ENCODE measurements around the gene HOXC10.

Gene HOXC10

DNA sequence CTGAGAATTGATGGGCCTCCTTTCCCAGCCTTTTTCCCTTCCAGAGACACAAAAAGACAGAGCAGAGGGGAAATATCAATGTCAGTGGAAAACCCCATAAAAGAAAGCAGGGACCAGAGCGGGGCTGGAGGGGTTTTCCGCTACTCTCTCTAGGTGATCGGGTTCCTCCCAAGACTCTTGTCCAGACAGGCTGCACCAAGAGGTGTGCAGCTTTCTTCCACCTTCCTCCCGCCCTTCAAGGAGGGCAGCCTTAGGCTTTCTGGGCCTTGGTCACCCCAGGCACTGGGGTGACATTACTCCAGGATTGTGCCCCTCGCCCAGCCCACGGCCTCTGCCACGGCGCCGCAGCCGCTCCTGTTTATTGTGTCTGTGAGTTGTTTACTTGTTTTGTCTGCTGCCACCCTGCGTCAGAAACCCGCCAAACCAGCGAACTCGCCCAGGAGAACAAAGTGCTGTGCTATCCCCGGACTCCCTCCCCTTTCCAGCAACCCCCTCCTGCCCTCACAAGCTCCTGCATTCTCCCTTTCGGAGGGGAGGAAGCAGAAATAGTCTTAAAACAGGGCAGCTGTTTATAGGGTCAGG lies 36.6 kb downstream of the HOXC10 start:
- Histone ChIP-seq H3K9ac (ENCODE audit: low read length) (no peak overlapping the region), H3K27ac (ENCODE audit: low read depth, low read length) (no peak overlapping the region), H2BK12ac (ENCODE audit: low read length) (no peak overlapping the region), H2BK5ac (ENCODE audit: low read depth, low read length, poor library complexity) (no peak overlapping the region), H2AFZ (ENCODE audit: insufficient read depth, low read length, poor library complexity) (no peak overlapping the region), H3K27me3 (ENCODE audit: insufficient read depth, low read length) (peaks cover 87% of the 10 kb centered on the region), H2AK5ac (ENCODE audit: low read length) (no peak overlapping the region), H2BK120ac (ENCODE audit: insufficient read depth, low read length, poor library complexity) (no peak overlapping the region), H3K4me3 (ENCODE audit: low read depth, low read length) (no peak overlapping the region), H3K79me1 (ENCODE audit: low read length) (no peaks in the 10 kb centered on the region), H4K12ac (ENCODE audit: low read depth, low read length) (no peak overlapping the region), H4K8ac (ENCODE audit: low read depth, low read length) (no peak overlapping the region), H4K91ac (ENCODE audit: low read depth, low read length) (no peak overlapping the region), H3K36me3 (ENCODE audit: control insufficient read depth in 1 of 2, insufficient read depth in 2 of 2, low read length in 2 of 2) (no peaks in the 10 kb centered on the region), H3K18ac (ENCODE audit: low read length) (no peak overlapping the region), H3K4me1 (ENCODE audit: control insufficient read depth in 1 of 2, insufficient read depth in 2 of 2, low read length in 2 of 2) (peaks cover 4 to 7% of the 10 kb centered on the region in 2 experiments), H3K23ac (ENCODE audit: low read length) (no peak overlapping the region), H3K4me2 (ENCODE audit: low read length) (no peak overlapping the region), H3K9me3 (ENCODE audit: insufficient read depth, low read depth, low read length) (peaks cover 5% of the 10 kb centered on the region), H3K4ac (ENCODE audit: low read depth, low read length) (no peak overlapping the region), H3K14ac (ENCODE audit: low read length) (no peak overlapping the region), H3K79me2 (ENCODE audit: control insufficient read depth, insufficient read depth, low read length, poor library complexity) (no peaks in the 10 kb centered on the region)
- no CpG with 5 or more reads among the region's 16 CpGs for WGBS (ENCODE audit: extremely low coverage, insufficient coverage, insufficient read length)
- peak; percentile 29 to 66 for DNase-seq

DNA sequence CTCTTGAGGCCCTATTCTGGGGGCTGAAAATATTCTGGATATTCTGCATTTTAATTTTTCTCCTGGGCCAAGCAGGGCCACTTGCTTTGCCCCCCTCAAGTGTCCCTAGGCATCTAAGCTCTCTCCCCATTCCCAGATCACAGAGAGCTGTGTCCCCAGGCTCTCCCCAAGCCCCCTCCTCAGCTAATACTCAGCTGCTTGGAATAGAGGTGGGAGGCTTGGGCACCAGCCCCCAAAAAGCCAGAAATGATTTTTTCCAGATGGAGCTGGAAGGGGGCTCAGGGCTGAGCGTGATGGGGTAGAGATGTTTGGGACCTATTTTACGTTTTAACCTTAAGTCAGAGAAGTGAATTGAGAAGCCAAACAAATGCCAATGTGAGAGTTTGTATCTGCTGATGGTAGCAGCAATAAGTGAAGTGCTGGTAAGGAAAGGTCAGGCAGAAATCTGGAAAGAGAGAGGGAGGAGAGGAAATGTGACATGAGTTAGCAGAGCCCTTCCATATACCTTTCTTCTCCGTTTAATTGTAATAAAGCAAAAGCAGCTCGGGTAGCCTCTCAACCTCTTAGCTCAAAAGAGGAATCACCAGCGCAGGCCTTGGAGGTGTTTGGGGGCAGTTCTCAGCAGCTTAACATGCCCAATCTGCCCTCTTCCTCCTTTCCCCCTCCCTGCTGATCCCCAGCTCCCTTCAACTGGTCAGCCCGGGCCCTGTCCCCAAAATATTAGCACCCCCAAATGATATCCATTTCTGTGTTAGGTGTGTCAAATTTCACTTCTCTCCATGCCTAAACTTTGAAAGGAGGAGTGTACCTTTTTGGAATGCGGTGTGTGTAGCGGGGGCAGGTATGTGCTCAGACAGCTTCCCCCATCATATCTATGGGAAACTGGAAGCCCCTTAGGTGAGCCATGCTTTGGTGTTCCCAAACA lies 38.3 kb downstream of the HOXC10 start:
- DNase-seq: peak in 1 of 2 donors; percentile 38
- peaks cover under 1% of the 10 kb centered on the region for H3K9me3 ChIP-seq (ENCODE audit: insufficient read depth, low read depth, low read length)
- no peaks in the 10 kb centered on the region for H3K36me3 ChIP-seq (ENCODE audit: control insufficient read depth in 1 of 2, insufficient read depth in 2 of 2, low read length in 2 of 2)
- H3K27me3 ChIP-seq (ENCODE audit: insufficient read depth, low read length): peaks cover 86% of the 10 kb centered on the region
- no peak overlapping the region for H3K4me3 ChIP-seq (ENCODE audit: low read depth, low read length)
- no peak overlapping the region for H3K27ac ChIP-seq (ENCODE audit: low read depth, low read length)
- no peak overlapping the region for H3K18ac ChIP-seq (ENCODE audit: low read length)
- H2BK12ac ChIP-seq (ENCODE audit: low read length): no peak overlapping the region
- no peak overlapping the region for H2BK5ac ChIP-seq (ENCODE audit: low read depth, low read length, poor library complexity)
- H3K14ac ChIP-seq (ENCODE audit: low read length): no peak overlapping the region
- H3K23ac ChIP-seq (ENCODE audit: low read length): no peak overlapping the region
- H3K79me1 ChIP-seq (ENCODE audit: low read length): no peaks in the 10 kb centered on the region
- H3K4ac ChIP-seq (ENCODE audit: low read depth, low read length): no peak overlapping the region
- no peak overlapping the region for H2BK120ac ChIP-seq (ENCODE audit: insufficient read depth, low read length, poor library complexity)
- peaks cover 1 to 4% of the 10 kb centered on the region in 2 experiments for H3K4me1 ChIP-seq (ENCODE audit: control insufficient read depth in 1 of 2, insufficient read depth in 2 of 2, low read length in 2 of 2)
- no peak overlapping the region for H4K12ac ChIP-seq (ENCODE audit: low read depth, low read length)
- H2AFZ ChIP-seq (ENCODE audit: insufficient read depth, low read length, poor library complexity): no peak overlapping the region
- no peak overlapping the region for H3K4me2 ChIP-seq (ENCODE audit: low read length)
- H4K91ac ChIP-seq (ENCODE audit: low read depth, low read length): no peak overlapping the region
- no peak overlapping the region for H3K9ac ChIP-seq (ENCODE audit: low read length)
- WGBS (ENCODE audit: extremely low coverage, insufficient coverage, insufficient read length): no CpG with 5 or more reads among the region's 8 CpGs
- H2AK5ac ChIP-seq (ENCODE audit: low read length): no peak overlapping the region
- H4K8ac ChIP-seq (ENCODE audit: low read depth, low read length): no peak overlapping the region
- no peaks in the 10 kb centered on the region for H3K79me2 ChIP-seq (ENCODE audit: control insufficient read depth, insufficient read depth, low read length, poor library complexity)

DNA sequence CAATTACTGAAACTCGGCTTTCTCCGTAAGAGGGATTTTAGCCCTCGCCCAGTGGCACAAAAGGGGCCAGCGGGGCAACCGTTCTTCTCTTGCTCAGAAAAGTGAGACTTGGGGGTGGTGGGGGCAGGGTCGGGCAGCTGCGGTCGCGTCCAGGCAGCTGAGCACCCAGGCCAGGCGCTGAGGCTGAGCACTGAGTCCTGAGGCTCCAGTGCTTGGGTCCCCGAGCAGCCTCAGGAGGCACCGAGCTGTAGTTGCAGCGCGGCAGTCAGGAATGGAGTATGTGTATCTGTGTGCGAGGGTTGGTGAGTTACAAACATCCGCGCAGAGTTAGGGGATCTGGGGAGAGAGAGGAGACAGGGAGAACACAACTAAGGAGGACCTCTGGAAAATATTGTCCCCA lies 39.2 kb downstream of the HOXC10 start:
- Histone ChIP-seq H3K4ac (ENCODE audit: low read depth, low read length) (no peak overlapping the region), H4K8ac (ENCODE audit: low read depth, low read length) (no peak overlapping the region), H3K4me1 (ENCODE audit: control insufficient read depth in 1 of 2, insufficient read depth in 2 of 2, low read length in 2 of 2) (peaks cover 0 to 2% of the 10 kb centered on the region in 2 experiments), H3K14ac (ENCODE audit: low read length) (no peak overlapping the region), H3K4me2 (ENCODE audit: low read length) (no peak overlapping the region), H2AK5ac (ENCODE audit: low read length) (no peak overlapping the region), H3K27me3 (ENCODE audit: insufficient read depth, low read length) (peaks cover 88% of the 10 kb centered on the region), H2AFZ (ENCODE audit: insufficient read depth, low read length, poor library complexity) (no peak overlapping the region), H3K9ac (ENCODE audit: low read length) (no peak overlapping the region), H3K23ac (ENCODE audit: low read length) (no peak overlapping the region), H3K4me3 (ENCODE audit: low read depth, low read length) (no peak overlapping the region), H3K79me2 (ENCODE audit: control insufficient read depth, insufficient read depth, low read length, poor library complexity) (no peaks in the 10 kb centered on the region), H2BK120ac (ENCODE audit: insufficient read depth, low read length, poor library complexity) (no peak overlapping the region), H3K18ac (ENCODE audit: low read length) (no peak overlapping the region), H4K12ac (ENCODE audit: low read depth, low read length) (no peak overlapping the region), H3K27ac (ENCODE audit: low read depth, low read length) (no peak overlapping the region), H4K91ac (ENCODE audit: low read depth, low read length) (no peak overlapping the region), H2BK12ac (ENCODE audit: low read length) (no peak overlapping the region), H3K9me3 (ENCODE audit: insufficient read depth, low read depth, low read length) (peaks cover 4% of the 10 kb centered on the region), H3K36me3 (ENCODE audit: control insufficient read depth in 1 of 2, insufficient read depth in 2 of 2, low read length in 2 of 2) (no peaks in the 10 kb centered on the region), H3K79me1 (ENCODE audit: low read length) (no peaks in the 10 kb centered on the region), H2BK5ac (ENCODE audit: low read depth, low read length, poor library complexity) (no peak overlapping the region)
- DNase-seq: no peak
- WGBS (ENCODE audit: extremely low coverage, insufficient coverage, insufficient read length): no CpG with 5 or more reads among the region's 17 CpGs

DNA sequence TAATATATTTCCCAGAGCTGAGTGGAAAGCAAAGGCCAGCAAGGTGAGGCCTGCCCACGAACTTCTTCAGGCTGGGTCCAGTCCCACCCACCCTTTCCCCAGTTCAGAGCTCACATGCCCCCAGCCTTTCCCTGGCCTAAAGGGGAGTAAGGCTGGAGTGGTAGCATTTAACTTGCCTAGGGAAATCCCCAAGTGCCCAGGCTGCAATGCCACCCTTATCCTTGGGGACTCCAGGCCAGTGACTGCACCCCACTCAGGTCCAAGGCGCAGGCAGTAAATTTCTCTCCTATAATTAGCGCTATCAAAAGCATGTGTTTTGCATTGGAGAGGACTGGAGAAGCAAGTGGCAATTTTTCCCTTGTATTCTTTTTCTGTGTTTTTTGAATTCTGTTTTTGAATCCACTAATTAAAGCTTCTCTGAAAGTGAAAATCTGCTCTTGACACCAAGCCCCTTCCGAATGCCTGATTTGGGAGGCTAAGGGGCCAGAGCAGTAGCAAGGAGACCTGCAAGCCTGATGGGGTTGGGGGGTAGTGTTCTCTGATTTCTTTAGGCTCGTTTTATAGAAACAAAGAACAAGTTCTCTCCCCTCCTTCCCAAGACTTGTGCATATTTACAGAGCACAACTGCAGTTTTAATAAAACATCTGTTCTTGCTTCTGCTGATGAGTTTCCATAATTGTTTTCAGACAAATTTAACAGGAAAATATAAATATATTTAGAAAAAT lies 39.8 kb downstream of the HOXC10 start:
- Histone ChIP-seq H3K23ac (ENCODE audit: low read length) (no peak overlapping the region), H3K27ac (ENCODE audit: low read depth, low read length) (no peak overlapping the region), H3K14ac (ENCODE audit: low read length) (no peak overlapping the region), H2BK5ac (ENCODE audit: low read depth, low read length, poor library complexity) (no peak overlapping the region), H2BK12ac (ENCODE audit: low read length) (no peak overlapping the region), H2AFZ (ENCODE audit: insufficient read depth, low read length, poor library complexity) (no peak overlapping the region), H3K36me3 (ENCODE audit: control insufficient read depth in 1 of 2, insufficient read depth in 2 of 2, low read length in 2 of 2) (no peaks in the 10 kb centered on the region), H3K79me2 (ENCODE audit: control insufficient read depth, insufficient read depth, low read length, poor library complexity) (no peaks in the 10 kb centered on the region), H3K4ac (ENCODE audit: low read depth, low read length) (no peak overlapping the region), H3K79me1 (ENCODE audit: low read length) (no peaks in the 10 kb centered on the region), H4K8ac (ENCODE audit: low read depth, low read length) (no peak overlapping the region), H3K27me3 (ENCODE audit: insufficient read depth, low read length) (peaks cover 87% of the 10 kb centered on the region), H3K9me3 (ENCODE audit: insufficient read depth, low read depth, low read length) (peaks cover 4% of the 10 kb centered on the region), H4K12ac (ENCODE audit: low read depth, low read length) (no peak overlapping the region), H3K4me1 (ENCODE audit: control insufficient read depth in 1 of 2, insufficient read depth in 2 of 2, low read length in 2 of 2) (peaks cover 0 to 2% of the 10 kb centered on the region in 2 experiments), H3K4me2 (ENCODE audit: low read length) (no peak overlapping the region), H3K4me3 (ENCODE audit: low read depth, low read length) (no peak overlapping the region), H3K18ac (ENCODE audit: low read length) (no peak overlapping the region), H4K91ac (ENCODE audit: low read depth, low read length) (no peak overlapping the region), H2AK5ac (ENCODE audit: low read length) (no peak overlapping the region), H2BK120ac (ENCODE audit: insufficient read depth, low read length, poor library complexity) (no peak overlapping the region), H3K9ac (ENCODE audit: low read length) (no peak overlapping the region)
- no peak for DNase-seq
- WGBS (ENCODE audit: extremely low coverage, insufficient coverage, insufficient read length): no CpG with 5 or more reads among the region's 5 CpGs

Measured in trophoblast cell (in vitro differentiated cells and primary cell).